Endothelial cell of umbilical vein (primary cell): ENCODE measurements around the gene L3MBTL3. TPM values are rescaled to one million over a fixed set of nuclear protein-coding genes. Genes with fewer than 3 reads are reported as not detected.

ENCODE experiments used
- BruUV-seq: library from RNA; stranded (reverse); fragments of 400-500 nt; replicated peaks from 2 replicates; lab custom pipeline; 2021; lab: Mats Ljungman, UMichigan
- CTCF ChIA-PET: fragments of 300-600, 350-600 bp; sonication (Branson Sonifier 250); formaldehyde crosslinking; loops from one replicate; lab custom pipeline; 2021; ENCODE audit warnings: antibody characterized with exemption, inconsistent platforms; lab: Charles Lee
- POLR2A ChIA-PET: fragments of 300-600, 350-600 bp; sonication (Branson Sonifier 250); formaldehyde crosslinking; loops from one replicate; lab custom pipeline; 2021; ENCODE audit warnings: antibody characterized with exemption, inconsistent platforms; lab: Charles Lee
- DNase-seq: peaks from one replicate; pipeline ENCODE4 v3.0.0-alpha.2; 2011; ENCODE audit warnings: low read depth, low spot score
- FAIRE-seq: peaks from 2 replicates; lab custom pipeline; 2011; peaks lifted over from hg19 to GRCh38; lab: Jason Lieb, UNC
- H2AFZ ChIP-seq: 2 replicates; pipeline ENCODE4 v1.6.0; 2012; ENCODE audit warnings: low read depth, low read length, control low read depth, inconsistent platforms
- H3K27ac ChIP-seq: 2 replicates; pipeline ENCODE4 v1.5.1; 2011; ENCODE audit warnings: low read depth, mild to moderate bottlenecking, control low read depth, low read length, moderate library complexity; ENCODE audit not compliant: insufficient read depth
- H3K27me3 ChIP-seq, 2 experiments: 2 replicates each; pipeline versions ENCODE4 v1.6.0 to v1.6.1; 2011; ENCODE audit warnings: low read length in 2 of 2, mixed read lengths in 1 of 2; ENCODE audit not compliant: control insufficient read depth in 2 of 2, insufficient read depth in 2 of 2
- H3K36me3 ChIP-seq, 2 experiments: 2 replicates in 1 of 2; 3 replicates in 1 of 2; pipeline ENCODE4 v1.5.1; 2011; ENCODE audit warnings: low read length in 2 of 2, mild to moderate bottlenecking in 1 of 2, moderate library complexity in 1 of 2; ENCODE audit not compliant: control insufficient read depth in 2 of 2, insufficient read depth in 2 of 2; ENCODE audit errors: extremely low read depth in 1 of 2
- H3K4me1 ChIP-seq: 3 replicates; pipeline ENCODE4 v1.5.1; 2011; ENCODE audit warnings: mild to moderate bottlenecking, low read length; ENCODE audit not compliant: control insufficient read depth, insufficient read depth; ENCODE audit errors: extremely low read depth
- H3K4me2 ChIP-seq: 2 replicates; pipeline ENCODE4 v1.6.1; 2011; ENCODE audit warnings: low read length, control low read depth, mixed read lengths; ENCODE audit not compliant: insufficient read depth
- H3K4me3 ChIP-seq, 3 experiments: fragments of 200-600 bp in 1 of 3; sonication (generic), shearing (Covaris generic) in 1 of 3; replicated peaks in 1 of 3; 2 replicates each; pipeline ENCODE4 v1.5.1; 2011 to 2016; ENCODE audit warnings: control low read depth in 3 of 3, low read length in 3 of 3, mild to moderate bottlenecking in 2 of 3, inconsistent platforms in 1 of 3, low read depth in 1 of 3, moderate library complexity in 1 of 3; ENCODE audit not compliant: insufficient read depth in 1 of 3
- H3K79me2 ChIP-seq: 2 replicates; pipeline ENCODE4 v1.6.0; 2012; ENCODE audit warnings: low read length, inconsistent platforms; ENCODE audit not compliant: control insufficient read depth, insufficient read depth
- H3K9ac ChIP-seq: replicated peaks from 2 replicates; pipeline ENCODE3; 2011; ENCODE audit warnings: low read length, control low read depth; ENCODE audit not compliant: insufficient read depth; ENCODE audit errors: extremely low read depth
- H3K9me1 ChIP-seq: replicated peaks from 3 replicates; pipeline ENCODE4 v1.6.0; 2011; ENCODE audit warnings: mild to moderate bottlenecking, low read length; ENCODE audit not compliant: control insufficient read depth, insufficient read depth; ENCODE audit errors: extremely low read depth
- H3K9me3 ChIP-seq: replicated peaks from 2 replicates; pipeline ENCODE4 v1.5.1; 2012; ENCODE audit warnings: low read length, inconsistent platforms; ENCODE audit not compliant: control insufficient read depth, insufficient read depth
- H4K20me1 ChIP-seq: replicated peaks from 2 replicates; pipeline ENCODE3; 2011; ENCODE audit warnings: mild to moderate bottlenecking, low read length; ENCODE audit not compliant: control insufficient read depth, insufficient read depth; ENCODE audit errors: extremely low read depth
- EZH2 ChIP-seq: IDR thresholded peaks from 2 replicates; pipeline ENCODE4 v1.6.1; 2012; ENCODE audit warnings: borderline replicate concordance, low read depth, mild to moderate bottlenecking, moderate library complexity, low read length, inconsistent platforms; ENCODE audit not compliant: severe bottlenecking
- FOS ChIP-seq: IDR thresholded peaks from 2 replicates; pipeline ENCODE4 v1.6.1; 2011; ENCODE audit warnings: mild to moderate bottlenecking, low read length, moderate library complexity, borderline replicate concordance; ENCODE audit not compliant: insufficient read depth
- GATA2 ChIP-seq: IDR thresholded peaks from 2 replicates; pipeline ENCODE4 v1.7.0; 2011; ENCODE audit warnings: low read depth, mild to moderate bottlenecking, moderate library complexity, mixed read lengths, low read length; ENCODE audit not compliant: insufficient read length, insufficient read depth
- JUN ChIP-seq: IDR thresholded peaks from 2 replicates; pipeline ENCODE4 v1.6.1; 2011; ENCODE audit warnings: borderline replicate concordance, low read depth; ENCODE audit not compliant: insufficient read length, insufficient read depth
- MYC ChIP-seq: IDR thresholded peaks from one replicate; pipeline ENCODE4 v1.6.1; 2011; ENCODE audit warnings: mild to moderate bottlenecking, low read depth, low read length
- POLR2A ChIP-seq: IDR thresholded peaks from 2 replicates; pipeline ENCODE4 v1.6.1; 2012; ENCODE audit warnings: low read depth, mild to moderate bottlenecking, control low read depth, low read length
- POLR2AphosphoS5 ChIP-seq: IDR thresholded peaks from 2 replicates; pipeline ENCODE4 v1.6.1; 2012; ENCODE audit warnings: low read depth, mild to moderate bottlenecking, control low read depth, low read length, moderate library complexity; ENCODE audit not compliant: insufficient read depth
- dilution Hi-C: fragments of 300-500 bp; cut with MboI; formaldehyde crosslinking; loops from one replicate; pipeline ENCODE4 v1.15.0; 2019; ENCODE audit warnings: low sequenced_read_pairs; ENCODE audit not compliant: extremely low pct_ligation_motif_present
- intact Hi-C: fragments of 100-400 bp; cut with micrococcal nuclease; formaldehyde crosslinking; loops from one replicate; pipeline ENCODE4 v1.10.0; 2022
- polyA plus RNA-seq, 4 experiments: library from polyadenylated mRNA; depleted of rRNA in 3 of 4; stranded (reverse) in 3 of 4; unstranded in 1 of 4; fragments of >200 nt; gene quantifications; 2 replicates each; pipeline versions ENCODE4 v1.2.1 to v1.2.3, GENCODE V29; 2011 to 2012; ENCODE audit warnings: missing spikeins in 1 of 4
- total RNA-seq: library from RNA; stranded (reverse); gene quantifications from 2 replicates; pipeline ENCODE4 v1.2.3, GENCODE V29; 2021
- TF ChIP-seq, protein P1 (sequence below), 2 donors: IDR thresholded peaks; 1 replicate in 1 of 2; 2 replicates in 1 of 2; pipeline ENCODE4 v1.5.1; 2011; ENCODE audit warnings: low read length in 2 of 2, mild to moderate bottlenecking in 2 of 2, moderate library complexity in 2 of 2, control low read depth in 1 of 2, inconsistent platforms in 1 of 2, low read depth in 1 of 2; ENCODE audit not compliant: insufficient read depth in 1 of 2; ENCODE audit errors: extremely low read depth in 1 of 2
- TF ChIP-seq, protein P2 (sequence below): IDR thresholded peaks from 2 replicates; pipeline ENCODE4 v1.6.1; 2011; ENCODE audit not compliant: insufficient read depth, insufficient read length

L3MBTL3 gene
- total and polyA plus RNA-seq, 2 donors (not counting 3 experiments of a cell fraction or from before 2014, with no cell fraction given) = 26.5 to 86.1 TPM

DNA sequence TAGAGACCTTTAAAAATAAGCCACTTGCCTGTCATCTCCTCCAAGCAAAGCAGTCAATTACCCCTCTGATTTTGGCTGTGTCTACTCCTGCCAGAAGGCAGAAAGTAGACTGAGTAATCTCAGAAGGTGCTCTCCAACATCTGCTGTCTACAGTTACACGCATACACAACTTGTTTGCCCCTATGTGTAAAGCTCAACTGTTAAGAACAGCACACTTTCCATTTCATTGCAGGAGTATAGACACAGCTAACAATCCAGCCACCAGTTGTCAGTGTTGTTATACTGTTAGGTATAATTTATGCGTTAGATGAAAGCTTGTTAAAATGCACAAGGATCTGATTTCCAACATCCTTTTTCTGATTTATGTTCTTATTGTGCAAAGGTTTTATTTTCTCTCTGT, 116.2 kb downstream of the L3MBTL3 start:
- no peak overlapping the region for H2AFZ ChIP-seq
- dilution Hi-C loops (no loop called here), intact Hi-C loops (no loop called here)
- TF ChIP-seq EZH2 (no peak), POLR2A (no peak), GATA2 (no peak), FOS (no peak), JUN (no peak), MYC (no peak), POLR2AphosphoS5 (no peak)
- TF ChIP-seq, protein P1, sequence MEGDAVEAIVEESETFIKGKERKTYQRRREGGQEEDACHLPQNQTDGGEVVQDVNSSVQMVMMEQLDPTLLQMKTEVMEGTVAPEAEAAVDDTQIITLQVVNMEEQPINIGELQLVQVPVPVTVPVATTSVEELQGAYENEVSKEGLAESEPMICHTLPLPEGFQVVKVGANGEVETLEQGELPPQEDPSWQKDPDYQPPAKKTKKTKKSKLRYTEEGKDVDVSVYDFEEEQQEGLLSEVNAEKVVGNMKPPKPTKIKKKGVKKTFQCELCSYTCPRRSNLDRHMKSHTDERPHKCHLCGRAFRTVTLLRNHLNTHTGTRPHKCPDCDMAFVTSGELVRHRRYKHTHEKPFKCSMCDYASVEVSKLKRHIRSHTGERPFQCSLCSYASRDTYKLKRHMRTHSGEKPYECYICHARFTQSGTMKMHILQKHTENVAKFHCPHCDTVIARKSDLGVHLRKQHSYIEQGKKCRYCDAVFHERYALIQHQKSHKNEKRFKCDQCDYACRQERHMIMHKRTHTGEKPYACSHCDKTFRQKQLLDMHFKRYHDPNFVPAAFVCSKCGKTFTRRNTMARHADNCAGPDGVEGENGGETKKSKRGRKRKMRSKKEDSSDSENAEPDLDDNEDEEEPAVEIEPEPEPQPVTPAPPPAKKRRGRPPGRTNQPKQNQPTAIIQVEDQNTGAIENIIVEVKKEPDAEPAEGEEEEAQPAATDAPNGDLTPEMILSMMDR (IDR thresholded peaks at IDR 0.05; ENCODE audit: extremely low read depth in 1 of 2, insufficient read depth in 1 of 2, low read depth in 1 of 2, low read length in 2 of 2) = no peak
- TF ChIP-seq, protein P2, sequence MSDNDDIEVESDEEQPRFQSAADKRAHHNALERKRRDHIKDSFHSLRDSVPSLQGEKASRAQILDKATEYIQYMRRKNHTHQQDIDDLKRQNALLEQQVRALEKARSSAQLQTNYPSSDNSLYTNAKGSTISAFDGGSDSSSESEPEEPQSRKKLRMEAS = no peak
- H3K27ac ChIP-seq = no peak overlapping the region
- H3K79me2 ChIP-seq = peaks cover 11% of the 10 kb centered on the region
- POLR2A ChIA-PET = no interaction called here
- FAIRE-seq = no peak
- no peak overlapping the region for H3K4me3 ChIP-seq
- no peak for DNase-seq
- peaks cover 15% of the 10 kb centered on the region for H3K4me1 ChIP-seq
- no peaks in the 10 kb centered on the region for H3K9me1 ChIP-seq
- H3K9ac ChIP-seq = no peak overlapping the region
- H3K4me2 ChIP-seq = no peak overlapping the region
- H3K36me3 ChIP-seq = peaks cover 12 to 23% of the 10 kb centered on the region in 2 experiments
- no peaks in the 10 kb centered on the region for H3K9me3 ChIP-seq
- BruUV-seq = no TSS peak
- CTCF ChIA-PET = no interaction called here
- H3K27me3 ChIP-seq = no peaks in the 10 kb centered on the region
- no peaks in the 10 kb centered on the region for H4K20me1 ChIP-seq
